K562 (cell line): ENCODE measurements around the gene CREG1. TPM values are rescaled to one million over a fixed set of nuclear protein-coding genes. Genes with fewer than 3 reads are reported as not detected.

Experiments
- ATAC-seq: fragments of 200-7000 bp; cut with Tn5 transposase; 3 replicates; pipeline ENCODE4 v1.9.1; 2020; ENCODE audit warnings: moderate library complexity
- BruUV-seq: library from RNA; stranded (reverse); fragments of 400-500 nt; replicated peaks from 2 replicates; lab custom pipeline; 2021; lab: Mats Ljungman, UMichigan
- CTCF ChIA-PET: fragments of 300-600 bp; formaldehyde crosslinking; extraction: SDS; loops from one replicate; lab custom pipeline; 2021; ENCODE audit warnings: low intra/inter-chr PET ratio; lab: Yijun Ruan, JAX
- POLR2A ChIA-PET: fragments of 300-600, 350-650 bp; sonication (Branson Sonifier 250); formaldehyde crosslinking; extraction: SDS; loops from one replicate; lab custom pipeline; 2021; ENCODE audit warnings: antibody characterized with exemption, inconsistent platforms; lab: Yijun Ruan, JAX
- DNase-seq, 4 experiments: peaks; one replicate each; pipeline versions ENCODE4 v3.0.0 to v3.0.0-alpha.2; 2011 to 2018; ENCODE audit warnings: low spot score in 3 of 4, mixed read lengths in 3 of 4; ENCODE audit errors: extremely low read depth in 1 of 4
- FAIRE-seq: peaks from 2 replicates; lab custom pipeline; 2011; peaks lifted over from hg19 to GRCh38; lab: Jason Lieb, UNC
- H2AFZ ChIP-seq: 2 replicates; pipeline ENCODE4 v1.6.0; 2011; ENCODE audit warnings: low read depth, low read length, control low read depth, inconsistent platforms
- H3K27ac ChIP-seq: fragments of 200-600 bp; 3 replicates; pipeline ENCODE4 v1.8.0; 2011; ENCODE audit warnings: low read depth, mild to moderate bottlenecking, control low read depth, inconsistent platforms, low read length, moderate library complexity, mixed read lengths; ENCODE audit errors: extremely low read depth
- H3K27me3 ChIP-seq, 2 experiments: fragments of 300-600 bp in 1 of 2; 2 replicates in 1 of 2; 3 replicates in 1 of 2; pipeline versions ENCODE4 v1.6.0 to v1.8.0; 2011; ENCODE audit warnings: inconsistent platforms in 2 of 2, low read length in 2 of 2, mild to moderate bottlenecking in 1 of 2, mixed read lengths in 1 of 2, moderate library complexity in 1 of 2; ENCODE audit not compliant: control insufficient read depth in 2 of 2, insufficient read depth in 2 of 2
- H3K36me3 ChIP-seq: fragments of 300-600 bp; 3 replicates; pipeline ENCODE4 v1.8.0; 2011; ENCODE audit warnings: mild to moderate bottlenecking, low read length, inconsistent platforms; ENCODE audit not compliant: control insufficient read depth, insufficient read depth
- H3K4me1 ChIP-seq, 2 experiments: fragments of 200-600 bp in 1 of 2; replicated peaks in 1 of 2; 2 replicates in 1 of 2; 3 replicates in 1 of 2; pipeline versions ENCODE4 v1.5.1 to v1.8.0; 2011; ENCODE audit warnings: inconsistent platforms in 2 of 2, low read length in 2 of 2, mild to moderate bottlenecking in 1 of 2, mixed read lengths in 1 of 2, moderate library complexity in 1 of 2; ENCODE audit not compliant: control insufficient read depth in 2 of 2, insufficient read depth in 2 of 2
- H3K4me2 ChIP-seq: 2 replicates; pipeline ENCODE4 v1.6.1; 2011; ENCODE audit warnings: low read length, control low read depth, inconsistent platforms, mixed read lengths; ENCODE audit not compliant: insufficient read depth
- H3K4me3 ChIP-seq: fragments of 200-600 bp; sonication (generic), shearing (Covaris generic); 2 replicates; pipeline ENCODE4 v1.5.1; 2016; ENCODE audit warnings: control low read depth, inconsistent platforms
- H3K79me2 ChIP-seq: fragments of 200-600 bp; 3 replicates; pipeline ENCODE4 v1.8.0; 2011; ENCODE audit warnings: low read length, inconsistent platforms; ENCODE audit not compliant: control insufficient read depth, insufficient read depth
- H3K9ac ChIP-seq, 2 experiments: 2 replicates each; pipeline versions ENCODE4 v1.6.0 to v1.6.1; 2011; ENCODE audit warnings: low read depth in 2 of 2, low read length in 2 of 2, control low read depth in 1 of 2, inconsistent platforms in 1 of 2, mild to moderate bottlenecking in 1 of 2, mixed read lengths in 1 of 2; ENCODE audit not compliant: insufficient read depth in 1 of 2
- H3K9me1 ChIP-seq: one replicate; pipeline ENCODE4 v1.6.0; 2011; ENCODE audit warnings: inconsistent platforms, mild to moderate bottlenecking, low read length, moderate library complexity; ENCODE audit not compliant: control insufficient read depth, insufficient read depth
- H3K9me3 ChIP-seq: replicated peaks from 2 replicates; pipeline ENCODE4 v1.5.1; 2011; ENCODE audit warnings: low read depth, low read length, inconsistent platforms; ENCODE audit not compliant: control insufficient read depth, insufficient read depth
- H4K20me1 ChIP-seq: replicated peaks from 2 replicates; pipeline ENCODE4 v1.6.1; 2011; ENCODE audit warnings: low read length, inconsistent platforms, mixed read lengths; ENCODE audit not compliant: control insufficient read depth, insufficient read depth
- ELK3 ChIP-seq: fragments of 450-650 bp; formaldehyde crosslinking; IDR thresholded peaks from 2 replicates; pipeline ENCODE4 v1.4.0; 2020; ENCODE audit warnings: mild to moderate bottlenecking
- HSF4 ChIP-seq: fragments of 250-450 bp; sonication (Bioruptor Pico); IDR thresholded peaks from 2 replicates; pipeline ENCODE4 v2.1.2; 2022; ENCODE audit warnings: mild to moderate bottlenecking, moderate library complexity, borderline replicate concordance
- IRF9 ChIP-seq: fragments of 450-650 bp; IDR thresholded peaks from 2 replicates; pipeline ENCODE4 v1.6.1; 2016; ENCODE audit warnings: missing biosample characterization, missing genetic modification characterization
- MAFK ChIP-seq: IDR thresholded peaks from 2 replicates; pipeline ENCODE4 v1.6.1; 2011; ENCODE audit warnings: low read length, improper control_type of control experiment
- SREBF2 ChIP-seq: sonication (generic); formaldehyde crosslinking; IDR thresholded peaks from 2 replicates; pipeline ENCODE4 v1.4.0; 2020; ENCODE audit warnings: mild to moderate bottlenecking, missing genetic modification reagents
- U2AF2 ChIP-seq: fragments of 200-400 bp; formaldehyde crosslinking; optimal IDR thresholded peaks from 2 replicates; pipeline ENCODE3; 2017; ENCODE audit warnings: low read depth, mild to moderate bottlenecking, low read length
- ZNF395 ChIP-seq: fragments of 200-800 bp; sonication (Bioruptor generic); IDR thresholded peaks from 2 replicates; pipeline ENCODE4 v1.6.1; 2017; ENCODE audit warnings: missing genetic modification characterization, missing compliant biosample characterization
- ZNF408 ChIP-seq: fragments of 250-450 bp; sonication (Bioruptor Pico); IDR thresholded peaks from 2 replicates; pipeline ENCODE4 v1.4.0; 2020; ENCODE audit warnings: low read depth, mild to moderate bottlenecking, moderate library complexity
- ZNF592 ChIP-seq: fragments of 450-650 bp; IDR thresholded peaks from 2 replicates; pipeline ENCODE4 v1.6.1; 2017; ENCODE audit warnings: antibody characterized with exemption, mild to moderate bottlenecking
- ZSCAN32 ChIP-seq: fragments of 450-650 bp; formaldehyde crosslinking; IDR thresholded peaks from 2 replicates; pipeline ENCODE4 v1.4.0; 2020; ENCODE audit warnings: mild to moderate bottlenecking, moderate library complexity
- WGBS: fragments of 100-300 bp; shearing (Covaris generic); methylation state at CpG from one replicate; pipeline ENCODE4 v1.1.6; 2016; ENCODE audit warnings: low coverage, mixed read lengths; ENCODE audit not compliant: insufficient coverage; ENCODE audit errors: missing lambda C conversion rate; 5-methylcytosine and 5-hydroxymethylcytosine counted together
- in situ Hi-C: fragments of 300-500 bp; cut with MboI; formaldehyde crosslinking; loops from 4 replicates; pipeline ENCODE4 v1.15.0; 2018; ENCODE audit warnings: inconsistent platforms, mixed read lengths
- intact Hi-C: fragments of 100-400 bp; cut with micrococcal nuclease; formaldehyde crosslinking; loops from 2 replicates; pipeline ENCODE4 v1.14.2; 2022
- polyA plus RNA-seq, 8 experiments: library from polyadenylated mRNA; depleted of rRNA in 4 of 8; stranded (reverse) in 5 of 8; unstranded in 3 of 8; fragments of >200 nt; fragmentation: Nextera tagmentation in 2 of 8; fragmentation: Illumina TruSeq in 1 of 8; extraction: Ambion mirVana in 2 of 8; extraction: Trizol in 1 of 8; gene quantifications; 2 replicates each; pipeline versions ENCODE4 v1.2.1 to v1.2.3, GENCODE V29; 2011 to 2014; ENCODE audit warnings: inconsistent platforms in 1 of 8, missing spikeins in 1 of 8
- total RNA-seq, 7 experiments: library from RNA; depleted of rRNA in 6 of 7; stranded (reverse); fragments of >200 nt in 6 of 7; fragmentation: Illumina TruSeq in 2 of 7; extraction: Trizol in 2 of 7; gene quantifications; 2 replicates each; pipeline versions ENCODE4 v1.2.1 to v1.2.3, GENCODE V29; 2011 to 2021; ENCODE audit warnings: low replicate concordance in 1 of 7

Gene CREG1
- total and polyA plus RNA-seq, 9 of the 15 experiments (the other 6 are each of a cell fraction or from before 2014, with no cell fraction given), result 45.7 to 272 (median 161) TPM

- TF ChIP-seq IRF9 (no peak), ZSCAN32 (CRISPR knock-in tag) (no peak)
Observed at GRCh38 chr1:167551362-167551761, 2.2 kb downstream of the CREG1 start (continued).

- in situ Hi-C loops, result no loop called here
- no TSS peak for BruUV-seq
- peaks cover 5% of the 10 kb centered on the region; the same call in 1 of the 2 replicates for H4K20me1 ChIP-seq
- H2AFZ ChIP-seq, result peak overlapping the region; percentile 4
- peak overlapping the region in 1 of 2 experiments; percentile 79; a peak in 2 of 4 replicates for H3K9ac ChIP-seq
- H3K9me1 ChIP-seq, result no peaks in the 10 kb centered on the region
- peak; percentile 41 for ATAC-seq
- POLR2A ChIA-PET, result interaction anchor here (0.7 to 6.5 kb wide), 19 partner anchors 6 to 631 kb away, joined by 3 to 71 read pairs (median 4); partner anchors contain the start of gene RCSD1
- peaks cover 30 to 58% of the 10 kb centered on the region in 2 experiments for H3K4me1 ChIP-seq
- peak overlapping the region; percentile 94 for H3K27ac ChIP-seq
- CTCF ChIA-PET, result interaction anchor here (0.6 kb wide), 1 partner anchor 28 kb away, joined by 3 read pairs; no protein-coding TSS in a partner anchor
- intact Hi-C loops, result loop anchor here (5.0 kb wide), 1 partner anchor 326 kb away; the partner anchor contains the start of gene POU2F1
- 0% methylated on average over 5 of the region's 5 CpGs for WGBS
- DNase-seq, result peak in 3 of 4 experiments; percentile 48 to 87 (median 76)
- H3K36me3 ChIP-seq, result peaks cover 66% of the 10 kb centered on the region
- FAIRE-seq, result peak; percentile 95
- H3K4me3 ChIP-seq, result peak overlapping the region; percentile 14
- peaks cover 63% of the 10 kb centered on the region for H3K79me2 ChIP-seq
- H3K9me3 ChIP-seq, result no peaks in the 10 kb centered on the region
- peak overlapping the region; percentile 81 for H3K4me2 ChIP-seq
- H3K27me3 ChIP-seq, result no peaks in the 10 kb centered on the region
- TF ChIP-seq U2AF2 (no peak), ZNF592 (peak; percentile 97), ELK3 (CRISPR knock-in tag) (no peak), MAFK (peak; percentile 97), SREBF2 (no peak), HSF4 (CRISPR knock-in tag) (peak; percentile 44; the same call in 1 of the 2 replicates), ZNF408 (no peak), ZNF395 (peak; percentile 92)
Observed at GRCh38 chr1:167548059-167548932, 5.3 kb downstream of the CREG1 start.
